ENCODE measurements around the gene CLCN3. TPM values are rescaled to one million over a fixed set of nuclear protein-coding genes. Genes with fewer than 3 reads are reported as not detected.

Gene CLCN3
- total RNA-seq, 1 donor from 2014 or later, result 26.6 TPM

- peak overlapping the region; percentile 90 for H3K4me3 Mint-ChIP-seq
- H3K4me1 Mint-ChIP-seq, result peaks cover 34% of the 10 kb centered on the region
- H3K9me3 Mint-ChIP-seq, result no peaks in the 10 kb centered on the region
- peak overlapping the region; percentile 41 for H3K27ac Mint-ChIP-seq
- intact Hi-C loops (cut with micrococcal nuclease), result loop anchor here (5.0 to 10.0 kb wide), 4 partner anchors 196 to 1294 kb away; partner anchors contain the start of genes CBR4 and DDX60
- H3K36me3 Mint-ChIP-seq (ENCODE audit: low read depth), result peaks cover 3% of the 10 kb centered on the region
- H3K27me3 Mint-ChIP-seq, result no peaks in the 10 kb centered on the region
- DNase-seq, result no peak
Observed at GRCh38 chr4:169611157-169611556, 9.2 kb upstream of the CLCN3 start.

DNA sequence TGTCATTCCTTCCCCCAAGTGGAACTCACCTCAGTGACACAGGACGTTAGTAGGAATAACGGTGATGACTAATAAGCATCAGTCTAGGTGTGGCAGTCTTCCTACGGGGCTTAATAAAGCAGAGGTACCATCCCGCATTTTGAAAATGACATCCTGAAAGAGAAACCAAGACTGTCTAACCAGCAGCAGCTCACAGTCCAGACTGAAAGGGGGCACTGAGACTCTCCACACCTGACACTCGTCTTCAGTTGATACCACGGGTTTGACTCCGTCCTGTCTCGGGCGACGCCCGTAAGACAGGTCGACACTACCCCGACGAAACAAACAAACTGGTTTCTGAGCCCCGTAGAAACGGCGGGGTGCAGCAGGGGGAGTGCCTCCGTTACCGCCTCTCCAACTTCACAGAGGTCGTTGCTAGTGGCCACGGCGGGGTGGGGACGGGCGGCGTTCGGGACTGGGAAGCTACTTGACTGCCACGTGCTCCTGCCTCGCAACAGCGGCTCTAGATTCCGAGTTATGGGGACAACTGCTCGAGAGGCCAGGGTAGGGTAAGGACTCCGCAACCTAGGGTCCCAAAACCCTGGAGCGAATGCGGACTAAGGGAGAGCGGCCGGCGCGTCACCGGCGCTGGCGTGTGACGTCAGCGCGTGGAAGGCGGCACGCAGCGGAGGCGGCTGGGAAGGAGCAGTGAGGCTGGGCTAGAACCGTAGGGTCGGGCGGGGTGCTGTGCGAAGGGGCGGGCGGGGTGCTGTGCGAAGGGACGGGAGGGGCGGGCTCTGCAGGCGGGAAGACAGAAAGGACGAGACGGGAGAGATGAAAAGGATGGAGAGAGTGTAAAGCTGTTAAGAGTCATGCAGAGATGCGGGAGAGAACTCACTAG, 8.1 kb upstream of the CLCN3 start, which contains the start of gene NEK1:
NEK1 (minus strand) TSS at position 593 of the 880 bp plus-strand sequence. CDS start 9,953 bp downstream, outside the sequence.
- DNase-seq, result peak; percentile 96
- Mint-ChIP-seq H3K36me3 (ENCODE audit: low read depth) (no peaks in the 10 kb centered on the region), H3K27me3 (no peaks in the 10 kb centered on the region), H3K4me1 (peaks cover 36% of the 10 kb centered on the region), H3K4me3 (peak within 1 kb of the TSS; percentile 90), H3K27ac (peak within 1 kb of the TSS; percentile 94), H3K9me3 (no peaks in the 10 kb centered on the region)
- intact Hi-C loops (cut with micrococcal nuclease), result loop anchor here (1.0 to 10.0 kb wide), 12 partner anchors 8 to 1295 kb away; partner anchors contain the start of genes CBR4, CLCN3, DDX60 and DDX60L

DNA sequence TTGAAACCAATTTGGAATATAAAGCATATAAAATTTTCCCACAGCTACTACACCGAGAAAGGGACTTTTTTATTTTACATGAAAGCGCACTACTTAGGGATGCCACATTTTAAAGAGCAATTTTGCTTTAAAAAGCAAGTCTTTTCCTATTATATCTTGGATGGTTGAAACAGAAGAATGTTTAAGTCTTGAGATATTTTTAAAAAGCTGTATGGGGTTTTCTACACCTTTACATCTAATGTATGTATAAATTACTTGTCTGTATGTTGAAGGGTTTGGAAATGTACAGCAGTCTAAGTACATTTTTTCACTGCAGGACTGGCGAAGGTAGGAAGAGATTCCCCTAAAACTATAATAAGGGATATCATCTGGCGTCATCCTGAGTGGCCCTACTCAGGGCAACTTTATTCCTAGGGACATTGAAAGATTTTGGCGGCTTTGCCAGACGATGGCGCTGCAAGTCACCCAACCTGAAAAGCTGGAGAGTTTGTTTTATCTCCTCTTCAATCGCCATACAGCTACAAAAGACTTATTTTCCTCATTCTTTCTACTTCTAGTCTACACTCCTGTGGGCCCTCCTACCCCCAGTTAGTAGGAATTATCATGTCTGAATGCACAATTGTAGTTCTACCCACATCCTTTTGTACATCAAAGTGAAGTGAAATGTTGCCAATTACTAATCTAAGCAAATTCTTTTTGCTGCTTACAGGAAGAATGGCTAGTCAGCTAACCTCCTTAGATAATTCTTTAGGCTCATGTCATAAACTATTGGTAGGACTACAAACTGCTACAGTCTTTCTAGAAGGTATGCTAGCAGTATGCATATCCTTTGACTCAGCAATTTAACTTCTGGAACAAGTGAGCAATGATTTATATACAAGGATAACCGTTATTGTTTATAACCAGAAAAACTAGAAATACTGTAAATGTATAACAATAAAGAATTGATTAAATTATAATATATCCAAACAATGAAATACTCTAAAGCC, 7.2 kb upstream of the CLCN3 start:
- Mint-ChIP-seq H3K9me3 (no peaks in the 10 kb centered on the region), H3K4me1 (peaks cover 36% of the 10 kb centered on the region), H3K27me3 (no peaks in the 10 kb centered on the region), H3K36me3 (ENCODE audit: low read depth) (no peaks in the 10 kb centered on the region), H3K4me3 (peak overlapping the region; percentile 90), H3K27ac (peak overlapping the region; percentile 94)
- intact Hi-C loops (cut with micrococcal nuclease), result loop anchor here (1.0 to 10.0 kb wide), 12 partner anchors 7 to 1296 kb away; partner anchors contain the start of genes CBR4, CLCN3, DDX60 and DDX60L
- DNase-seq, result peak; percentile 91

DNA sequence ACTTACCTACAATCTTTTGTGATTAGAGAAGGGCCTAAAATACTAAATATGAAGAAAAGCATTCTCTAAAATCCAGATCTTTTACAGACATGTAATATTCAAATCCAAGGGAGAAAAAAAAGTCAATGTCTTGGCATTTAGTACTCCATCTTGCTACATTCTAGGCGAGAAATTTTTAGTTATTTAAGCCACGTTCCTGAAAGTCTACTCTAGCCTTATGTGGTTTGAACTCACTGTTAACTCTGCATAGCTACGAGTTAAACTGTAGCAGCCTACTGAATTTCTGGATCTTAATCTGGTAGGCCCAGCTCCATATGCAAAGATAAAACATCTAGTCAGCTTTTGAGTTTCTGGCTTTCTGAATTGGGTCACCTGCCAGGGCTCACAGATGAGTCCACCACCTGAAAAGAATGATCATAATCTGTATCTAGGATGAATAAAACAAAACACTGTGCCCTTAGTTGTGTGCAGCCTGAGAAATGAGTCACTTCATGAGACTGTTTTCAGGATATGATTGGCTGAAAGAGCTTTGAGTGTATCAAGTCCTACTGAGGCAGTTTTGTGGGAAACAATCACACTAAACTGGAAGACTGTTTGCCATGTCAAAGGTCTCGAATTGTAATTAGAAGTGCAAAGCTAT, 4.8 kb upstream of the CLCN3 start:
- DNase-seq, result no peak
- Mint-ChIP-seq H3K4me3 (no peak overlapping the region), H3K9me3 (no peaks in the 10 kb centered on the region)

GRCh38 chr4:169616846-169617245, 3.5 kb upstream of the CLCN3 start:
- DNase-seq, result no peak
- H3K4me1 Mint-ChIP-seq, result peaks cover 42% of the 10 kb centered on the region
- H3K27ac Mint-ChIP-seq, result no peak overlapping the region
- H3K4me3 Mint-ChIP-seq, result no peak overlapping the region
- H3K9me3 Mint-ChIP-seq, result no peaks in the 10 kb centered on the region
- no peaks in the 10 kb centered on the region for H3K27me3 Mint-ChIP-seq
- intact Hi-C loops (cut with micrococcal nuclease), result loop anchor here (10.0 kb wide), 1 partner anchor 202 kb away; no protein-coding TSS in a partner anchor
- peaks cover 1% of the 10 kb centered on the region for H3K36me3 Mint-ChIP-seq (ENCODE audit: low read depth)

More for the DNA sequence above, 4.8 kb upstream of the CLCN3 start:
- H3K27ac Mint-ChIP-seq, result peak overlapping the region; percentile 52
- H3K4me1 Mint-ChIP-seq, result peaks cover 47% of the 10 kb centered on the region
- peaks cover 1% of the 10 kb centered on the region for H3K36me3 Mint-ChIP-seq (ENCODE audit: low read depth)
- intact Hi-C loops (cut with micrococcal nuclease), result loop anchor here (10.0 kb wide), 1 partner anchor 201 kb away; no protein-coding TSS in a partner anchor
- H3K27me3 Mint-ChIP-seq, result no peaks in the 10 kb centered on the region

DNA sequence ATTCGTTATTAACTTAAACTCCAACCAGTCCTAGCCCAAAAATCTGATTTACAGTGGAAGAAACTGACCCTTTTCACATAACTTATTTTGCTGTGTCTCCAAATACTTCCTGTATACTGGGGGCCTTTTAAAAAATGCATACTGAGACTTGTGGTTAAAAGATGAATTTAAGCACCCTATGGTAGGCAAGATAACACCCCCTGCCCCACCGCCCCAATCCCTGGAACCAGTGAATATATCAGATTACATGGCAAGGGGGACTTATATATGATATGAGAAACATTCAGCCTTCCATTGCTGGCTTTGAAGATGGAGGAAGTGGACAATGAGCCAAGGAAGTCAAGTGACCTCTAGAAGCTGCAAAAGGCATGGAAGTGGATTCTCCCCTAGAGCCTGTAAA, 3.1 kb upstream of the CLCN3 start:
- peaks cover 1% of the 10 kb centered on the region for H3K36me3 Mint-ChIP-seq (ENCODE audit: low read depth)
- DNase-seq, result no peak
- no peak overlapping the region for H3K27ac Mint-ChIP-seq
- intact Hi-C loops (cut with micrococcal nuclease), result loop anchor here (10.0 kb wide), 1 partner anchor 203 kb away; no protein-coding TSS in a partner anchor
- no peaks in the 10 kb centered on the region for H3K9me3 Mint-ChIP-seq
- H3K4me1 Mint-ChIP-seq, result peaks cover 46% of the 10 kb centered on the region
- no peak overlapping the region for H3K4me3 Mint-ChIP-seq
- H3K27me3 Mint-ChIP-seq, result no peaks in the 10 kb centered on the region

DNA sequence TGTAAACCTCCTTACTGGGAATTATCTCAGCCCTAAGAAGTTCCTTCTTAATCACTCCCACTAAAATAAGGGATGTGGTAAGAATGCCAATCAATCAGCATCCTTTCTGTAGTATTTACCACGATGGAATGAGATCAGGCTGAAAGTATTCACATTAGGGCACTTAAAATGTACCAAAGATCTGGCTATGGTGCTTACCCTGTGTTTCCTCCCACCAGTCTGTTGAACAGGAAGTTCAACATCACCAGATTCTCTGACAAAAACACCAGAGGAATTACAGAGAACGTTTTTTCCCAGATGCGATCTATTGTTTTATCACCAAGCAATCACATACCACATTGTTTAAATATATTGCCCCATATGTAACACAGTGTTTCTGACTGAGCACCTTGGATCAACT, 2.1 kb upstream of the CLCN3 start:
- H3K27ac Mint-ChIP-seq, result peak overlapping the region; percentile 99
- peaks cover 50% of the 10 kb centered on the region for H3K4me1 Mint-ChIP-seq
- peak overlapping the region; percentile 100 for H3K4me3 Mint-ChIP-seq
- no peaks in the 10 kb centered on the region for H3K9me3 Mint-ChIP-seq
- DNase-seq, result no peak
- H3K27me3 Mint-ChIP-seq, result no peaks in the 10 kb centered on the region
- intact Hi-C loops (cut with micrococcal nuclease), result loop anchor here (10.0 kb wide), 1 partner anchor 203 kb away; no protein-coding TSS in a partner anchor
- H3K36me3 Mint-ChIP-seq (ENCODE audit: low read depth), result peaks cover 1% of the 10 kb centered on the region

DNA sequence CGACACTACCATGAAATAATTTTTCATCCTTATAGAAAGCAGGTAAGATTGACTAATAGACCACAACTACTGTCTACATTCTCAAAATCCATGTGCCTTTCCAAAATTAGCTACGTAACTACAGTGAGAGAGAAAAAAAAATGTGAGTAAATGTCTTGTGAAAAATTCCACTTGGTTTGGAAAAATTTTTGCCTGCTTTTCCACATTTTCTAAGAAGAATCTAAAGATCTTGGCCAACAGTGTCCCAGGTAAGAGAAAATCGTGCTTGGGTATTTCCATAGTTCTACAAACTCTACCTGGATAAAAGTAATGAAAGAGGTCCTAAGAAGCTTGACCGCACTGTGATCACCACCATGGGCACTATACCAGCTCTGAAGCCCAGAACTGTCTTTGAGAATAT, 1.4 kb upstream of the CLCN3 start:
- Mint-ChIP-seq H3K9me3 (no peaks in the 10 kb centered on the region), H3K27me3 (no peaks in the 10 kb centered on the region), H3K27ac (peak overlapping the region; percentile 99), H3K4me1 (peaks cover 50% of the 10 kb centered on the region), H3K36me3 (ENCODE audit: low read depth) (peaks cover 3% of the 10 kb centered on the region), H3K4me3 (peak overlapping the region; percentile 100)
- no peak for DNase-seq
- intact Hi-C loops (cut with micrococcal nuclease), result loop anchor here (10.0 kb wide), 1 partner anchor 204 kb away; no protein-coding TSS in a partner anchor

- peak; percentile 83 for DNase-seq
- Mint-ChIP-seq H3K9me3 (no peaks in the 10 kb centered on the region), H3K4me3 (peak overlapping the region; percentile 100), H3K27ac (peak overlapping the region; percentile 99), H3K36me3 (ENCODE audit: low read depth) (peaks cover 3% of the 10 kb centered on the region), H3K4me1 (peaks cover 50% of the 10 kb centered on the region), H3K27me3 (no peaks in the 10 kb centered on the region)
- intact Hi-C loops (cut with micrococcal nuclease), result loop anchor here (10.0 kb wide), 1 partner anchor 205 kb away; no protein-coding TSS in a partner anchor
Observed at GRCh38 chr4:169619518-169619957, 840 bp upstream of the CLCN3 start.

DNA sequence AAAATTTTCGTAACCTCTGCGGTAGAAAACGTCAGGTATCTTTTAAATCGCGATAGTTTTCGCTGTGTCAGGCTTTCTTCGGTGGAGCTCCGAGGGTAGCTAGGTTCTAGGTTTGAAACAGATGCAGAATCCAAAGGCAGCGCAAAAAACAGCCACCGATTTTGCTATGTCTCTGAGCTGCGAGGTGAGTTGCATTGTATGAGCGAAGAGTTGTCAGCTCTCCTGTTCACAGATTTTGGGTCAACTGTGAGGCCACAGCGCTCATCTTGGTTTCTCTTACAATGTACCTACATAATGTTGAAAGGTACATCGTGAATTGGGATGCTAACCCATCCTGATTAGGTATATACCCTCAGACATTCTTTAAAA, 486 bp downstream of the CLCN3 start:
- Mint-ChIP-seq H3K27ac (peak overlapping the region; percentile 99), H3K9me3 (no peaks in the 10 kb centered on the region), H3K4me1 (peaks cover 47% of the 10 kb centered on the region), H3K36me3 (ENCODE audit: low read depth) (peaks cover 3% of the 10 kb centered on the region), H3K27me3 (no peaks in the 10 kb centered on the region), H3K4me3 (peak overlapping the region; percentile 100)
- intact Hi-C loops (cut with micrococcal nuclease), result loop anchor here (1.0 kb wide), 1 partner anchor 9 kb away; the partner anchor contains the start of gene NEK1
- DNase-seq, result peak; percentile 78

DNA sequence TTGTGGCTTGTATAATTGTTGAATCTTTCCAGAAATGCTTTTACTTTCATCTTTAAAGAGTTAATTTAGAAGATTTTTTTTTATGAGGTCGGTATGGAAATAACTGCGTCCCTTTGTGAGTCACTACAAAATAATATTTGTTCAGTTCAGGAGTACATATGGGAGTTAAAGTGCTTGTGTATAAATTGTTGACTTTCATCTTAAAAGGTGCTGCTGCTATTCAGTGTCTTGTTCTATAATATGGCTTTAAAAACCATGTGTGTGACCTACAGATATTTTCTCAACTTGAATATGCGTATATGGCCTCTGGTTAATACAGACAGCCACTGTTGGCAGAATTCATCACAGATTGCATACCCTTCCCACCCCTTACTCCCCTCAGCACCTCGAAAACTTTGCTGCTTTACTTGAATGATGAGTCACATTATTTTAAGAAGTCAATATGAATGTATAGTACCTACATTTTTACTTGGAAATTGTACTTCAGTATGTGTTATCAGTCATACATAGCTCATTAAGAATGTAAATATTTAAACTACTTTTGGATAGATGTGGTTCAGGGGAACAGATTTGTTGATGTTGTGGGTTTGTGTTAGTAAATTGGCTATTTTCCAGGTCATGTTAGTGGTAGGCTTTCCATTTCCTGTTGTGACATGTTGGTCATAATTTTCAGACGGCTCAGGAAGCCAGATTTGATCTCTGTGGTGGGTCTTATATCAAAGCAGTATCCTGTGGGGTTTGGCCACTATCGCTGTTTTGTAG, 1.5 kb downstream of the CLCN3 start:
- Mint-ChIP-seq H3K27ac (peak overlapping the region; percentile 92), H3K4me1 (peaks cover 48% of the 10 kb centered on the region), H3K27me3 (no peaks in the 10 kb centered on the region), H3K36me3 (ENCODE audit: low read depth) (peaks cover 5% of the 10 kb centered on the region), H3K9me3 (no peaks in the 10 kb centered on the region), H3K4me3 (peak overlapping the region; percentile 100)
- peak; percentile 77 for DNase-seq
- intact Hi-C loops (cut with micrococcal nuclease), result loop anchor here (1.0 kb wide), 1 partner anchor 38 kb away; no protein-coding TSS in a partner anchor

GRCh38 chr4:169622566-169622965, 2.2 kb downstream of the CLCN3 start:
- H3K36me3 Mint-ChIP-seq (ENCODE audit: low read depth), result peaks cover 7% of the 10 kb centered on the region

More at GRCh38 chr4:169622566-169622965, 2.2 kb downstream of the CLCN3 start:
- Mint-ChIP-seq H3K4me1 (peaks cover 48% of the 10 kb centered on the region), H3K27ac (peak overlapping the region; percentile 92), H3K27me3 (no peaks in the 10 kb centered on the region), H3K9me3 (no peaks in the 10 kb centered on the region), H3K4me3 (peak overlapping the region; percentile 100)
- intact Hi-C loops (cut with micrococcal nuclease), result loop anchor here (1.0 kb wide), 1 partner anchor 38 kb away; no protein-coding TSS in a partner anchor
- no peak for DNase-seq

All from activated CD4-positive, alpha-beta T cell treated with anti-CD3 and anti-CD28 coated beads, Interleukin-2, amount 10 ng/mL, durations not matched to agents 24 days and 14 days (primary cell).